Mesenchymal stem cell (in vitro differentiated cells and primary cell): Measurements from ENCODE around the gene PTCH1.

Experiments used
- DNase-seq: peaks from one replicate; pipeline ENCODE4 v3.0.0-alpha.2; 2013
- H2AFZ ChIP-seq: one replicate; pipeline ENCODE4 v1.6.1; 2013; ENCODE audit warnings: low read depth, mild to moderate bottlenecking, control low read depth, inconsistent platforms, low read length, moderate library complexity
- H2AK5ac ChIP-seq: 2 replicates; pipeline ENCODE4 v1.6.1; 2013; ENCODE audit warnings: low read length, moderate library complexity, mild to moderate bottlenecking, inconsistent platforms; ENCODE audit not compliant: severe bottlenecking
- H2BK120ac ChIP-seq: one replicate; pipeline ENCODE4 v1.6.1; 2013; ENCODE audit warnings: low read depth, mild to moderate bottlenecking, inconsistent platforms, low read length, moderate library complexity
- H2BK12ac ChIP-seq, 2 experiments: one replicate each; pipeline ENCODE4 v1.6.1; 2013; ENCODE audit warnings: inconsistent platforms in 2 of 2, low read length in 2 of 2, mild to moderate bottlenecking in 2 of 2, moderate library complexity in 2 of 2, control low read depth in 1 of 2
- H2BK15ac ChIP-seq: one replicate; pipeline ENCODE4 v1.6.1; 2013; ENCODE audit warnings: mild to moderate bottlenecking, low read depth, inconsistent platforms; ENCODE audit not compliant: poor library complexity, severe bottlenecking
- H2BK5ac ChIP-seq: 2 replicates; pipeline ENCODE4 v1.6.1; 2013; ENCODE audit warnings: low read depth, mild to moderate bottlenecking, low read length, control low read depth, inconsistent platforms; ENCODE audit not compliant: poor library complexity, severe bottlenecking
- H3K14ac ChIP-seq, 2 experiments: one replicate each; pipeline ENCODE4 v1.6.1; 2013; ENCODE audit warnings: inconsistent platforms in 2 of 2, low read length in 2 of 2, control low read depth in 1 of 2, mild to moderate bottlenecking in 1 of 2, moderate library complexity in 1 of 2
- H3K18ac ChIP-seq, 2 experiments: one replicate each; pipeline ENCODE4 v1.6.1; 2013; ENCODE audit warnings: inconsistent platforms in 2 of 2, low read length in 2 of 2, control low read depth in 1 of 2, low read depth in 1 of 2, mild to moderate bottlenecking in 1 of 2
- H3K23ac ChIP-seq, 2 experiments: one replicate each; pipeline ENCODE4 v1.6.1; 2013; ENCODE audit warnings: inconsistent platforms in 2 of 2, low read length in 2 of 2, mild to moderate bottlenecking in 2 of 2, moderate library complexity in 2 of 2, control low read depth in 1 of 2
- H3K27ac ChIP-seq: 2 replicates; pipeline ENCODE4 v1.5.1; 2013; ENCODE audit warnings: mild to moderate bottlenecking, moderate library complexity, low read length, control low read depth, inconsistent platforms; ENCODE audit not compliant: poor library complexity, severe bottlenecking
- H3K27me3 ChIP-seq, 2 experiments: 2 replicates each; pipeline versions ENCODE4 v1.6.1 to v1.7.0; 2013; ENCODE audit warnings: low read length in 2 of 2, mild to moderate bottlenecking in 2 of 2, moderate library complexity in 2 of 2, control low read depth in 1 of 2, inconsistent platforms in 1 of 2; ENCODE audit not compliant: control insufficient read depth in 1 of 2, insufficient read depth in 1 of 2
- H3K36me3 ChIP-seq, 2 experiments: 2 replicates each; pipeline versions ENCODE4 v1.6.1 to v1.7.0; 2013; ENCODE audit warnings: low read length in 2 of 2, control low read depth in 1 of 2, inconsistent platforms in 1 of 2, low read depth in 1 of 2, mild to moderate bottlenecking in 1 of 2; ENCODE audit not compliant: insufficient read depth in 2 of 2, control insufficient read depth in 1 of 2
- H3K4ac ChIP-seq, 2 experiments: one replicate each; pipeline ENCODE4 v1.6.1; 2013; ENCODE audit warnings: inconsistent platforms in 2 of 2, low read length in 2 of 2, mild to moderate bottlenecking in 2 of 2, moderate library complexity in 2 of 2, control low read depth in 1 of 2, low read depth in 1 of 2
- H3K4me1 ChIP-seq: 2 replicates; pipeline ENCODE4 v1.6.1; 2013; ENCODE audit warnings: low read depth, low read length, control low read depth; ENCODE audit not compliant: control insufficient read depth, insufficient read depth
- H3K4me2 ChIP-seq: 2 replicates; pipeline ENCODE4 v1.6.1; 2013; ENCODE audit warnings: low read length, mild to moderate bottlenecking, inconsistent platforms; ENCODE audit not compliant: poor library complexity, severe bottlenecking
- H3K4me3 ChIP-seq, 2 experiments: 2 replicates each; pipeline versions ENCODE4 v1.5.1 to v1.7.0; 2013; ENCODE audit warnings: low read length in 2 of 2, mild to moderate bottlenecking in 2 of 2, control low read depth in 1 of 2, low read depth in 1 of 2; ENCODE audit not compliant: insufficient read depth in 1 of 2
- H3K79me1 ChIP-seq: replicated peaks from 2 replicates; pipeline ENCODE4 v1.6.1; 2013; ENCODE audit warnings: mild to moderate bottlenecking, control low read depth, low read length, inconsistent platforms; ENCODE audit not compliant: poor library complexity, severe bottlenecking
- H3K9ac ChIP-seq: 2 replicates; pipeline ENCODE4 v1.7.0; 2013; ENCODE audit warnings: mild to moderate bottlenecking, low read length, moderate library complexity
- H3K9me3 ChIP-seq: 2 replicates; pipeline ENCODE4 v1.7.0; 2013; ENCODE audit warnings: mild to moderate bottlenecking, low read length; ENCODE audit not compliant: control insufficient read depth
- H4K8ac ChIP-seq: one replicate; pipeline ENCODE4 v1.6.1; 2013; ENCODE audit warnings: inconsistent platforms, mild to moderate bottlenecking, low read length, moderate library complexity
- H4K91ac ChIP-seq: one replicate; pipeline ENCODE4 v1.6.1; 2013; ENCODE audit warnings: mild to moderate bottlenecking, low read length, inconsistent platforms
- WGBS: methylation state at CpG from one replicate; pipeline ENCODE4 v1.1.7; 2013; ENCODE audit warnings: mixed read lengths; 5-methylcytosine and 5-hydroxymethylcytosine counted together

Gene PTCH1

DNA sequence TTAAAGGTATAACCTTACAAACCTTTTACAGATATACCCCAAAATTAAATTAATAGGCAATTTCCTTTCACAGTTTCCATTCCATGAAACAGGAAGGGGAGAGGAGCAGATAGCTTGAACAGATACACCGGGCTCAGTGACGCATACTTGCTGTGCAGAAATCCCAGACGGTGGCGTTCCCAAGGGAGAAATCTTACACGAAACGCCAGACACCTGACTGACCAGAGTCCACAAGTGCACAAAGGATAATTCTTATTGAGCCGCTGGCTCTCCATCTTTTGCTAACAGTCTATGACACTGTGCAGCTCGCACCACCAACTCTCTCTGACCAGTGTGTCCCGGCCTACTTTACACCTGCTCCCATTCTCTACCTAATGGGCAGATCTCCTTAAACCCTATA lies 37.4 kb downstream of the PTCH1 start:
- H4K8ac ChIP-seq: no peak overlapping the region
- H2BK120ac ChIP-seq: no peak overlapping the region
- H3K23ac ChIP-seq: no peak overlapping the region
- H3K27ac ChIP-seq: no peak overlapping the region
- no peak overlapping the region for H2BK15ac ChIP-seq
- no peak overlapping the region for H3K4me3 ChIP-seq
- no peak overlapping the region for H3K18ac ChIP-seq
- H3K36me3 ChIP-seq: peaks cover 37 to 42% of the 10 kb centered on the region in 2 experiments
- H3K4me1 ChIP-seq: peaks cover 9% of the 10 kb centered on the region
- H4K91ac ChIP-seq: no peak overlapping the region
- H2BK12ac ChIP-seq: peak overlapping the region in 1 of 2 experiments; percentile 25
- no peaks in the 10 kb centered on the region for H3K9me3 ChIP-seq
- H3K14ac ChIP-seq: no peak overlapping the region
- no peak overlapping the region for H2AK5ac ChIP-seq
- H3K79me1 ChIP-seq: peaks cover 8% of the 10 kb centered on the region
- 77% methylated on average over 9 of the region's 9 CpGs for WGBS
- H3K4ac ChIP-seq: peak overlapping the region in 1 of 2 experiments; percentile 33
- H2AFZ ChIP-seq: no peak overlapping the region
- H3K9ac ChIP-seq: no peak overlapping the region
- no peaks in the 10 kb centered on the region for H3K27me3 ChIP-seq
- H2BK5ac ChIP-seq: no peak overlapping the region
- no peak overlapping the region for H3K4me2 ChIP-seq
- DNase-seq: no peak

DNA sequence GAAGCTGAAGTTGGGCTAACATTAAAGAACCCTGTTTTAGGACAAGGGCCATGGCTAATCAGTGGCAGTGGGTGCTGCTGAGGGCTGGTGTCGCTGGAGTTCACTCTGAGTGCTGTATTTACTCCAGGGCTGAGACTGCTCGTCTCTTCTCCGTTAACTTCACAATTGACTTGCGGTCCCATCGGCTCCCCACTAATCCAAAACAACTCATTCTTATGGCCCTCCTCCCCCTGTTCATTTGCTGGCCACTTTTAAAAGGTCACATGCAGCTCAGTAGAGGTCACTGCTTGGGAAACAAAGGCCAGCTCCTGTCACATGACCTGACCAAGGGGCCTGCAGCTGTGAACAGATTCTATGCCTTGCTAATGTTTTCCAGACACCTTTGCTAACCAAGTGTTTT lies 38.4 kb downstream of the PTCH1 start:
- H3K9me3 ChIP-seq: no peaks in the 10 kb centered on the region
- no peak overlapping the region for H2BK120ac ChIP-seq
- no peak overlapping the region for H2BK5ac ChIP-seq
- H2AFZ ChIP-seq: no peak overlapping the region
- H3K36me3 ChIP-seq: peaks cover 39 to 49% of the 10 kb centered on the region in 2 experiments
- H3K27ac ChIP-seq: no peak overlapping the region
- peaks cover 9% of the 10 kb centered on the region for H3K4me1 ChIP-seq
- peak; percentile 48 for DNase-seq
- no peak overlapping the region for H3K4ac ChIP-seq
- H4K8ac ChIP-seq: peak overlapping the region; percentile 35
- no peak overlapping the region for H3K4me3 ChIP-seq
- no peak overlapping the region for H2BK15ac ChIP-seq
- H3K27me3 ChIP-seq: no peaks in the 10 kb centered on the region
- H3K4me2 ChIP-seq: no peak overlapping the region
- no peak overlapping the region for H3K23ac ChIP-seq
- no peak overlapping the region for H2AK5ac ChIP-seq
- WGBS: 17% methylated on average over 5 of the region's 5 CpGs
- no peak overlapping the region for H3K18ac ChIP-seq
- peaks cover 2% of the 10 kb centered on the region for H3K79me1 ChIP-seq
- H4K91ac ChIP-seq: no peak overlapping the region
- peak overlapping the region in 1 of 2 experiments; percentile 18 for H2BK12ac ChIP-seq
- no peak overlapping the region for H3K9ac ChIP-seq
- no peak overlapping the region for H3K14ac ChIP-seq

DNA sequence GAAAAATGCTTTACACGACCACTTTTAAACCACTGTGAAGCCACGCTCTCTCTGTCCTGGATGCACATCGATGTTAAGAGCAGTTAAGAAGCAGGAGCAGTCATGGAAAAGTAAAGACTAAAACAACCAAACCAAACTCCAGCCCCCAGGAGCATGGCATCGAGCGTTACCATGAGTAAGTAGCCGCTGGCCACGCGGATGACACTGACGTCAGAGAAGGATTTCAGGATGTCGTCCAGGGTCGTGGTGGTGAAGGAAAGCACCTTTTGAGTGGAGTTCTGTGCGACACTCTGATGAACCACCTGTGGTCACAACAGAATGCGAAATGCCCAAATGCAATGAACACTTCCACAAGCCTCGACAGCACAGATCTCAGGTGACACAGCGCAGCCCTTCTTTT lies 38.9 kb downstream of the PTCH1 start:
- Histone ChIP-seq H2BK15ac (no peak overlapping the region), H3K23ac (no peak overlapping the region), H2BK12ac (peak overlapping the region; percentile 38 to 45), H3K27ac (no peak overlapping the region), H3K79me1 (peaks cover 2% of the 10 kb centered on the region), H3K4me1 (peaks cover 9% of the 10 kb centered on the region), H2AK5ac (no peak overlapping the region), H2BK120ac (no peak overlapping the region), H3K27me3 (no peaks in the 10 kb centered on the region), H3K9me3 (no peaks in the 10 kb centered on the region), H2BK5ac (no peak overlapping the region), H4K8ac (peak overlapping the region; percentile 35), H4K91ac (peak overlapping the region; percentile 53), H3K18ac (peak overlapping the region; percentile 16 to 51), H3K4me2 (no peak overlapping the region), H3K4me3 (no peak overlapping the region), H3K36me3 (peaks cover 39 to 51% of the 10 kb centered on the region in 2 experiments), H3K14ac (peak overlapping the region in 1 of 2 experiments; percentile 64), H2AFZ (no peak overlapping the region), H3K4ac (no peak overlapping the region), H3K9ac (no peak overlapping the region)
- no peak for DNase-seq
- 94% methylated on average over 15 of the region's 15 CpGs for WGBS

DNA sequence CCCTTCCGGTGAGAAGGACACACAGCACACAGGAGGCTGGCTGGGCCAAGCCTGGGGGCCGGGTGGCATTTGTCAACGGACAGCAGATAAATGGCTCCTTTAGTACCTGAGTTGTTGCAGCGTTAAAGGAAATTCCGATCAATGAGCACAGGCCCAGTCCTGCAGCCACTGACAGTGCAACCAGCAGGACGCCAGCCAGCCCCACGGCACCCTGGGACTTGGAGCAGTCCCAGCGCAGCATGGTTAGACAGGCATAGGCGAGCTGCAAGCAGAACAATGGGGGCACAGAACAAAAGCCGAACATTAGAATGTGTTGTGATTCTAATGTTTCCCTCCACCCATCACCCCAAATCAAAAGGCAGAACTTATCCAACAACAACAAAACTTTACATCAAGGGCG lies 39.3 kb downstream of the PTCH1 start:
- Histone ChIP-seq H3K9me3 (no peaks in the 10 kb centered on the region), H3K79me1 (peaks cover 2% of the 10 kb centered on the region), H2BK15ac (no peak overlapping the region), H3K23ac (no peak overlapping the region), H3K14ac (peak overlapping the region in 1 of 2 experiments; percentile 19), H3K4me3 (peak overlapping the region in 1 of 2 experiments; percentile 11), H2AFZ (no peak overlapping the region), H3K18ac (no peak overlapping the region), H2BK120ac (no peak overlapping the region), H3K4ac (no peak overlapping the region), H3K27me3 (no peaks in the 10 kb centered on the region), H3K27ac (no peak overlapping the region), H3K4me1 (peaks cover 9% of the 10 kb centered on the region), H2BK12ac (peak overlapping the region; percentile 32 to 45), H4K8ac (no peak overlapping the region), H2AK5ac (no peak overlapping the region), H3K36me3 (peaks cover 43 to 55% of the 10 kb centered on the region in 2 experiments), H4K91ac (peak overlapping the region; percentile 53), H3K9ac (no peak overlapping the region), H2BK5ac (no peak overlapping the region), H3K4me2 (no peak overlapping the region)
- WGBS: 95% methylated on average over 11 of the region's 11 CpGs
- no peak for DNase-seq
